PFSK-1 (cell line): ENCODE measurements around the gene COL19A1.

ENCODE experiments used
- FOXP2 ChIP-seq: optimal IDR thresholded peaks from 2 replicates; pipeline ENCODE3; 2011; ENCODE audit warnings: borderline replicate concordance, control low read depth, inconsistent platforms; ENCODE audit not compliant: insufficient read depth; ENCODE audit errors: extremely low read length, extremely low read depth
- POLR2AphosphoS5 ChIP-seq: IDR thresholded peaks from 2 replicates; pipeline ENCODE4 v1.6.1; 2012; ENCODE audit warnings: low read depth, mild to moderate bottlenecking, control low read depth, low read length, moderate library complexity
- SIN3A ChIP-seq: IDR thresholded peaks from 2 replicates; pipeline ENCODE4 v1.6.1; 2012; ENCODE audit warnings: mild to moderate bottlenecking, low read length, moderate library complexity, borderline replicate concordance; ENCODE audit not compliant: insufficient read depth
- TAF1 ChIP-seq: IDR thresholded peaks from 2 replicates; pipeline ENCODE4 v1.6.1; 2012; ENCODE audit warnings: low read length, control low read depth, borderline replicate concordance; ENCODE audit not compliant: insufficient read depth
- TF ChIP-seq, protein P1 (sequence below), 2 experiments: IDR thresholded peaks; 2 replicates each; pipeline versions ENCODE4 v1.6.1 to v1.8.0; 2011 to 2012; ENCODE audit warnings: low read depth in 2 of 2, low read length in 2 of 2, control low read depth in 1 of 2, inconsistent platforms in 1 of 2, mild to moderate bottlenecking in 1 of 2, moderate library complexity in 1 of 2; ENCODE audit not compliant: insufficient read depth in 1 of 2

COL19A1 gene

GRCh38 chr6:70028926-70029325 lies 162.6 kb downstream of the COL19A1 start:
- TF ChIP-seq, protein P1, sequence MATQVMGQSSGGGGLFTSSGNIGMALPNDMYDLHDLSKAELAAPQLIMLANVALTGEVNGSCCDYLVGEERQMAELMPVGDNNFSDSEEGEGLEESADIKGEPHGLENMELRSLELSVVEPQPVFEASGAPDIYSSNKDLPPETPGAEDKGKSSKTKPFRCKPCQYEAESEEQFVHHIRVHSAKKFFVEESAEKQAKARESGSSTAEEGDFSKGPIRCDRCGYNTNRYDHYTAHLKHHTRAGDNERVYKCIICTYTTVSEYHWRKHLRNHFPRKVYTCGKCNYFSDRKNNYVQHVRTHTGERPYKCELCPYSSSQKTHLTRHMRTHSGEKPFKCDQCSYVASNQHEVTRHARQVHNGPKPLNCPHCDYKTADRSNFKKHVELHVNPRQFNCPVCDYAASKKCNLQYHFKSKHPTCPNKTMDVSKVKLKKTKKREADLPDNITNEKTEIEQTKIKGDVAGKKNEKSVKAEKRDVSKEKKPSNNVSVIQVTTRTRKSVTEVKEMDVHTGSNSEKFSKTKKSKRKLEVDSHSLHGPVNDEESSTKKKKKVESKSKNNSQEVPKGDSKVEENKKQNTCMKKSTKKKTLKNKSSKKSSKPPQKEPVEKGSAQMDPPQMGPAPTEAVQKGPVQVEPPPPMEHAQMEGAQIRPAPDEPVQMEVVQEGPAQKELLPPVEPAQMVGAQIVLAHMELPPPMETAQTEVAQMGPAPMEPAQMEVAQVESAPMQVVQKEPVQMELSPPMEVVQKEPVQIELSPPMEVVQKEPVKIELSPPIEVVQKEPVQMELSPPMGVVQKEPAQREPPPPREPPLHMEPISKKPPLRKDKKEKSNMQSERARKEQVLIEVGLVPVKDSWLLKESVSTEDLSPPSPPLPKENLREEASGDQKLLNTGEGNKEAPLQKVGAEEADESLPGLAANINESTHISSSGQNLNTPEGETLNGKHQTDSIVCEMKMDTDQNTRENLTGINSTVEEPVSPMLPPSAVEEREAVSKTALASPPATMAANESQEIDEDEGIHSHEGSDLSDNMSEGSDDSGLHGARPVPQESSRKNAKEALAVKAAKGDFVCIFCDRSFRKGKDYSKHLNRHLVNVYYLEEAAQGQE (IDR thresholded peaks at IDR 0.05; ENCODE audit: insufficient read depth in 1 of 2, low read depth in 2 of 2, low read length in 2 of 2), result no peak
- no peak for TF ChIP-seq TAF1
- TF ChIP-seq FOXP2, result no peak
- TF ChIP-seq POLR2AphosphoS5, result no peak
- no peak for TF ChIP-seq SIN3A

- no peak for TF ChIP-seq FOXP2
- TF ChIP-seq, protein P1 (IDR thresholded peaks at IDR 0.05; ENCODE audit: insufficient read depth in 1 of 2, low read depth in 2 of 2, low read length in 2 of 2), result no peak
- TF ChIP-seq TAF1, result no peak
- TF ChIP-seq SIN3A, result no peak
- TF ChIP-seq POLR2AphosphoS5, result no peak
Observed at GRCh38 chr6:70033781-70034180, 167.4 kb downstream of the COL19A1 start.

GRCh38 chr6:70037445-70037844 lies 171.1 kb downstream of the COL19A1 start:
- TF ChIP-seq FOXP2 (no peak), POLR2AphosphoS5 (no peak), TAF1 (no peak), SIN3A (no peak)
- TF ChIP-seq, protein P1 (IDR thresholded peaks at IDR 0.05; ENCODE audit: insufficient read depth in 1 of 2, low read depth in 2 of 2, low read length in 2 of 2), result no peak

DNA sequence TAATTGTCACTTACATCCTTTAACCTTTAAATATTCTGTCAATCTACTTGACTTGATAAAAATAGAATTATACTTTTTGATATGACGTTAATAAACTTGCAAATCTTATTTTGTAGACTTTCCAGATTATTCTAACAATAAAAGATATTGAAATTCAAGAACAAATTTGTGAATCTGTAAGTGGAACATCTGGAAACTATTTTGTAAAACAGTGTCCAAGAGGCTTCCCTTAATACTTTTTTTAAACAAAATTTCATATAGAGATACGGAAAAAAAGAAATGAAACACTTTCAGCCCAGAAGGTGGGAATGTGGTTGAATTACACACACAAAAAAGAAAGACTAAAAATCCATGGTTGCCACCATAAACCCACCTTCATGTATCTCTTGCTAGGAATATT lies 174.4 kb downstream of the COL19A1 start:
- TF ChIP-seq SIN3A (no peak), POLR2AphosphoS5 (no peak), TAF1 (no peak), FOXP2 (no peak)
- TF ChIP-seq, protein P1 (IDR thresholded peaks at IDR 0.05; ENCODE audit: insufficient read depth in 1 of 2, low read depth in 2 of 2, low read length in 2 of 2), result no peak

DNA sequence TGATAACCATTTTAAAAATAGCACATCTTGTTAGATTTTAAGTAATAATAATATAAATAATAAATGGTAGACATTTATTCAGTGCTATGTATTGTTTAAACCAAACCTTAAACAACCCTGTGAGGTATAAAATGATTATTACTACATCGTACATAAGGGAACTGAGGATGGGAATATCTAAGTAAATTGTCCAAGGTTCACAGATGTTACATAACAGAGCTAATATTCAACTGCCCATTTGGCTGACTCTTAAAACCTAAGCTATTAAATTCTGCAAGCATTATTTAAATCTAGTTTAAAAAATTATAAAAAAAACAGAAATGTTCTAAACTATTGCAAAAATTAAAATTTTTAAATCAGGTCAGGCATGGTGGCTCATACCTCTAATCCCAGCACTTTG lies 175.1 kb downstream of the COL19A1 start:
- TF ChIP-seq FOXP2 (no peak), POLR2AphosphoS5 (no peak), SIN3A (no peak), TAF1 (no peak)
- TF ChIP-seq, protein P1 (IDR thresholded peaks at IDR 0.05; ENCODE audit: insufficient read depth in 1 of 2, low read depth in 2 of 2, low read length in 2 of 2), result no peak
